GM18526 (cell line): ENCODE measurements around the gene GPRIN2.

Experiments
- POLR2A ChIP-seq: IDR thresholded peaks from 3 replicates; pipeline ENCODE4 v1.6.1; 2011; ENCODE audit not compliant: insufficient read length; ENCODE audit errors: extremely low read depth

Gene GPRIN2

GRCh38 chr10:46552526-46553237 is 3.8 kb downstream of the GPRIN2 start:
- no peak for TF ChIP-seq POLR2A

DNA sequence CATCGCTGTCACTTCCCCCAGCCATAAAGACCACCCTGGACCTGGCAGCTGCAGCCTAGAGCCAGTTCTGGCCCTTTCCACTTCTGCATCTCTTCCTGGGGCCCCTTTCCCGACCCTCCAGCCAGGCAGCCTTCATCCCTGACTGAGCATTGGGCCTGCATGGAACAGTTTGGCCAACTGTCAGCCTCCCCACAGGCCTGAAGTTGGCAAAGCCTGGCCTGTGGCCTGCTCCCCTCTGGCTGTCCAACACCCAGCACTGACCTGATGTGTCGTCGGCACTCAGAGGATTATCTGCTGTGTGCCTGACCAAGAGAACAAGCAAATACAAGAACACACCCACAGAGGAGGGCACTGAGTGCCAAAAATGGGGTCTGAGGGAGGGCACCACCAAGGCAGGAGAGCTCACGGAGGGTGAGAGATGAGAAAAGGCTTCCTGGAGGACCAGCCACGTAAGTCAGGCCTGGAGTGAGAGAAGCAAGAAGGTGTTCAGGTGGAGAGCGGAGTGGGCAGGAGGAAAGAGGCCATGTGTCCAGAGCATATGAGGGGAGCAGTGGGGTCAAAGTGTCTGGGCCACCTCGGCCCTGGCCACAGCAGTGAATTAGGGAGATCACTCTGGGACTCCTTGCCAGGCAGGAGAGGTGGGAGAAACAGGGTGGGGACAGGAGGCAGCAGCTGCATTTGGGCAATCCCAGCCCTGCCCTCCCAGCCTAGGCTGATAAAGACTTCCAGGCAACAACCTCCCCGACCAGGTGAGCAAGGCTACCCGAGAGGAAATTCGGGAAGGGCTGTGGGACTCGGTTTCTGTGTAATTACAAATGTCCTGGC is 4.5 kb downstream of the GPRIN2 start:
- no peak for TF ChIP-seq POLR2A

DNA sequence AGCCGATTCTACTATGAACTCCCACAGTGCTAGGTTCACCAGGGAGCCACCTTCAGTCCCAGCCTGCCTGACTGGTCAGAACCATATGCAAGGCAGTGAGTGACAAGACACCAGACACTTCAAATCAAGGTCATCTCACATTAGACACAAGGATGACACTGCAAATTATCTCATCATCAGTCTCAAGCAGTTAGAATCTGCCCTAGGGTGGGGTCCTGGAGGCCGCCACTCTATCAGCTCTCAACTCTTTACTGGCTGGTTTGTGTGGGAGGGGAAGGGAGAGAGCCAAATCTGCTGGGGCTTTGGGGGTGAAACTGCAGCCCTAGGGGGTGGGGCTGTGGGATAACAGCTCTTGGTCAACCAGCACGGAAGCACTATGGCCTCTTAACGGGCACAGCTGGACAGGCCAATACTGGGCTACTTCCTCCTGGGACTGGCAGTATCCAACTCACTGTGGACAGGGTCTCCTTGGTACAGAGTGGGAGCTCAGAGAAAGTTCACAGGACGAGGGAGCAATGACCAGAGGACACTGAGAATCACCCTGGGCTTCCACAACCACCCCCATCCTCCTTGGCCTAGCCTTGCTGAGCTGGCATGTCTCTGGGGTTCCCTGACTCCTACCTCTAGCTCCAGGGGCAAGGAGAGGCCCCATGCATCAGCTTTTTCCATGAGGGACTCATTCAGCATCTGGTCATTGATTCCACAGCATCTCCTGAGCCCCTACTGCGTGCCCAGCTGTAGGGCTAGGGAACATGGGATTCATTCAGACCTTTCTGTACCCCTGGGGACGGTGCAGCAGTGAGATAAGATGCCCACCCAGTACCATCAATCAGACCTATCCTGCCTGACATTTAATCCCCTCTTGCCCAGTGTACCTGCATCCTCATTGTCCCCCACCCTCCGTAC is 5.4 kb downstream of the GPRIN2 start:
- TF ChIP-seq POLR2A = no peak

GRCh38 chr10:46550076-46550790 is 6.2 kb downstream of the GPRIN2 start:
- no peak for TF ChIP-seq POLR2A

DNA sequence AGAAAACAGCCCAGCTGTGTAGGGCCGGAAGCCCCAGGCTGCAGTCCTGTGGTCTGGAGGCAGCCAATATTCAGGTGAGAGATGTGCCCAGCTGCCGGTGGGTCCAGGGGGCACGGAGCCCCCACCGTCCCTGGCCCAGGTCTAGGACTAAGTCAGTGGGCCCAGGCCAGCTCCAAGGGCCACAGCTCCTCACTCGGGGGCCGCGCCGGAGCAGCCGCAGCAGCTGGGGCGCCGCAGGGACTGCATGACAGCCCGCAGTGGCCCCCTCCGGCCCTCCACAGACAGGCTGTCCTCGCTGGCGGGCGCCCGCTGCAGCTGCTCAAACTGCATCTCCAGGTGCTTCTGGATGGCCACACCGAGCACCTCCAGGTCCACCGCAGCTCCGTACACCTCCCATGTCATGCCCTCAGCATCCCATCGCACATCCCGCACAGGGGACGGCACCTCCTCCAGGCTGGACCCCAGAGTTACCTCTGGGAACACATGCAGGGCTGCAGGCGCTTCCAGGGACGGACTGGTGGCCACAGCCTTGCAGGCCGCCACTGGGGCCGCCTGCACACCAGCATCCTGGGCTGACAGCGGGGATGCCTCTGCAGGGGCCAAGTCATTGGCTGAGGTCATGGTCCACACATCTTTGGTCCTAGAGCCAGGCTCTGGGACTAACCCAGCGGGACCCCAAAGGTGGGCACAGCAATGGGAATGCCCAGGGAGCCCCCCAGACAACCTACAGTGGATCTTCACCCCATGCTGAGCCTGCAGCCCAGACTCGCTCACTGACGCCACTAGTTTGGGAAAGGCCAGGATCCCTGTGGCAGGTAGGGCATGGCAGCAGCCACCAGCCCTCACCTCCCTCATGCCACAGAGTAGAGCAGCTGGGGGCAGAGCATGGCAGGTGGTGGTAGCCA is 7.0 kb downstream of the GPRIN2 start:
- TF ChIP-seq POLR2A = no peak

- no peak for TF ChIP-seq POLR2A
Observed at GRCh38 chr10:46548498-46549090, 7.9 kb downstream of the GPRIN2 start.

GRCh38 chr10:46547541-46548497 is 8.6 kb downstream of the GPRIN2 start:
- TF ChIP-seq POLR2A = no peak

- TF ChIP-seq POLR2A = no peak
Observed at GRCh38 chr10:46546591-46547540, 9.6 kb downstream of the GPRIN2 start.

DNA sequence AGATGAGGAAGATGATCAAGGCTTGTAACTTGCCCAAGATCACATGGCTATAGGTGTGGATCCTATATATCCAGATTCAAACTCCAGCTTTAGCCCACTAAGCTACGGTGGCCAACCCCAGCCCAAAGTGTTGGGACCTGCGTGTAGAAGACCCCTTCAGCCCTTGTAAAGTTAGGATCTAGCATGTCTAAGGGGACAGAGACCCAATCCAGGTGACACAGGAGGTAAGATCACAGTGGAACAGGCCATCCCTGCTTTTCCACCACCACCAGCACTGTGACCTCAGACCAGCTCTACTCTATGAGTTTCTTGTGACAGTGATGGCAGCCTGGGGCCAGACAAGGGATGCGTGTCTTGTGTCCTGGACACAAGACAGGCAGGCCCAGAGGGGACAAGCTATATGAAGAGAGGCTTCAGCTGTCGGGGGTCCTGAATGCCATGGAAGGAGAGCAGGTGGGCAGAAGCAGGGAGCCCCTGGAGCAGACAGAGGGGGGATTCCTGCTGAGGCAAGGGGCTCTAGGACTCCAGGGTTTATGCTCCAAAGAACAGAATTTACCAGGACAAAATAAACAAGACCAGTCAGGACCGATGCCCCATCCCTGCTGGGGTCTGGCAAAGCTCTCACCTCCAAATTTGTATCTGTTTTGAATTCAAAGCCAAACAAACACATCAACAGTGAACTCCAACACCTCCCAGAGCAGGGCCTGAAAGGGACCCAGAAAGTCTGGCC is 10.4 kb downstream of the GPRIN2 start:
- no peak for TF ChIP-seq POLR2A

DNA sequence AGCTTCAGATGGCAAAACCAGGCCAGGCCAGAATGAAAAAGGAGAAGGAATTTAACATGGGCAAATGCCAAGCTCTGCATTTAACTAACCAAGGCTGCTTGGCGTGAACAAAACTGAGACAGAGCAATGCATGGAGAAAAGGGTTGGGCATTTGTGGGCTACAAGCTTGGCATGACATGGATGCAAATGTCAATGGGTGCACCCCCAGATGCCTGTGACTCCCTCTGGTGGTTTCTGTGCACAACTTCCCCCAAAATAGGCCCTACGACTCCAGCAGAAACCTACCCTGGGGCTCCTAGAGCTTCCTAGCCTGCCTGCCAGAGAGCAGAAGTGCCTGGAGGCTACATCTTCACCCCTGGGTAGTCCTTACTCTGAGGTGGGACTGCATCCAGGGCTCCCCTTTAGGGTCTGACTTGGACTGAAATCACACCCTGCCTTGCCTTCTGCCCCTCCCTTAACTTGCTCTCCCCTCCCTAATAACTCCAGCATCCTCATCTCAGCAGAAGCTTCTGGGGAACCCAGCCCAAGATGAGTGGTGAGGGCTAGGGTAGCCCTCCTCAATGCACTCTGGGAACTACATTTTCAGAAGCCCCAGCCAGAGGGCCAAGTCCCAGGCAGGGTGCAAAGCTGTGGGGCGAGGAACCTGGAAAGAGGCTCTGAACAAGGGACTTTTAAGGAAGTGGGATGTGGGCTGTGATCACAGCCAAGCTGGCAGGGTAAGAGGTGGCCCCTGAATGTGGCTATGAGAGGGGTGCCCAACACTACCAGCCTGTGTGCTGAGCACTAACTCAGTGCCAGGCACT is 11.3 kb downstream of the GPRIN2 start:
- TF ChIP-seq POLR2A = no peak
